PFSK-1 (cell line): ENCODE measurements around the gene CBY2.

Source experiments
- FOXP2 ChIP-seq: optimal IDR thresholded peaks from 2 replicates; pipeline ENCODE3; 2011; ENCODE audit warnings: borderline replicate concordance, control low read depth, inconsistent platforms; ENCODE audit not compliant: insufficient read depth; ENCODE audit errors: extremely low read length, extremely low read depth
- POLR2AphosphoS5 ChIP-seq: IDR thresholded peaks from 2 replicates; pipeline ENCODE4 v1.6.1; 2012; ENCODE audit warnings: low read depth, mild to moderate bottlenecking, control low read depth, low read length, moderate library complexity
- TAF1 ChIP-seq: IDR thresholded peaks from 2 replicates; pipeline ENCODE4 v1.6.1; 2012; ENCODE audit warnings: low read length, control low read depth, borderline replicate concordance; ENCODE audit not compliant: insufficient read depth
- TF ChIP-seq, protein P1 (sequence below), 2 experiments: IDR thresholded peaks; 2 replicates each; pipeline versions ENCODE4 v1.6.1 to v1.8.0; 2011 to 2012; ENCODE audit warnings: low read depth in 2 of 2, low read length in 2 of 2, control low read depth in 1 of 2, inconsistent platforms in 1 of 2, mild to moderate bottlenecking in 1 of 2, moderate library complexity in 1 of 2; ENCODE audit not compliant: insufficient read depth in 1 of 2

DNA sequence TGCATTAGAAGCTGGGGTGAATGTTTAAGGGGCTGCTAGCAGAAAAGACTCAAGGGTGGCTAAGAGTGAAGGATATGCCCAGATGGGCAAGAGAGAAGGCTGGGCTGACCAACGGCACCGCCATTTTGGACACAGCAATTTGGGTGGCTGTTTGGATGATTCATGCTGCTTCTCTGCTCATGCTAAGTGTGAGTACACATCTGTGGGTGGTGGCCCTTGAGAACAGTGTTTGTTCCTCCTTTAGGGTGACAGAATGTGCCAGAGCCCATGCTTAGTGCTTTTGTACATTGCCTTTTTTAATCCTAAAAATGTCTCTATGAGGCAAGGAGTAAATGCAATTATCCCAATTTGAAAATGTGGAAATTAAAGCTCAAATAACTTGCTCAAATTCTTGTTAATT, 9.8 kb downstream of the CBY2 start:
- TF ChIP-seq POLR2AphosphoS5 (no peak), FOXP2 (no peak), TAF1 (no peak)
- TF ChIP-seq, protein P1, sequence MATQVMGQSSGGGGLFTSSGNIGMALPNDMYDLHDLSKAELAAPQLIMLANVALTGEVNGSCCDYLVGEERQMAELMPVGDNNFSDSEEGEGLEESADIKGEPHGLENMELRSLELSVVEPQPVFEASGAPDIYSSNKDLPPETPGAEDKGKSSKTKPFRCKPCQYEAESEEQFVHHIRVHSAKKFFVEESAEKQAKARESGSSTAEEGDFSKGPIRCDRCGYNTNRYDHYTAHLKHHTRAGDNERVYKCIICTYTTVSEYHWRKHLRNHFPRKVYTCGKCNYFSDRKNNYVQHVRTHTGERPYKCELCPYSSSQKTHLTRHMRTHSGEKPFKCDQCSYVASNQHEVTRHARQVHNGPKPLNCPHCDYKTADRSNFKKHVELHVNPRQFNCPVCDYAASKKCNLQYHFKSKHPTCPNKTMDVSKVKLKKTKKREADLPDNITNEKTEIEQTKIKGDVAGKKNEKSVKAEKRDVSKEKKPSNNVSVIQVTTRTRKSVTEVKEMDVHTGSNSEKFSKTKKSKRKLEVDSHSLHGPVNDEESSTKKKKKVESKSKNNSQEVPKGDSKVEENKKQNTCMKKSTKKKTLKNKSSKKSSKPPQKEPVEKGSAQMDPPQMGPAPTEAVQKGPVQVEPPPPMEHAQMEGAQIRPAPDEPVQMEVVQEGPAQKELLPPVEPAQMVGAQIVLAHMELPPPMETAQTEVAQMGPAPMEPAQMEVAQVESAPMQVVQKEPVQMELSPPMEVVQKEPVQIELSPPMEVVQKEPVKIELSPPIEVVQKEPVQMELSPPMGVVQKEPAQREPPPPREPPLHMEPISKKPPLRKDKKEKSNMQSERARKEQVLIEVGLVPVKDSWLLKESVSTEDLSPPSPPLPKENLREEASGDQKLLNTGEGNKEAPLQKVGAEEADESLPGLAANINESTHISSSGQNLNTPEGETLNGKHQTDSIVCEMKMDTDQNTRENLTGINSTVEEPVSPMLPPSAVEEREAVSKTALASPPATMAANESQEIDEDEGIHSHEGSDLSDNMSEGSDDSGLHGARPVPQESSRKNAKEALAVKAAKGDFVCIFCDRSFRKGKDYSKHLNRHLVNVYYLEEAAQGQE (IDR thresholded peaks at IDR 0.05; ENCODE audit: insufficient read depth in 1 of 2, low read depth in 2 of 2, low read length in 2 of 2) = no peak
